Measurements from ENCODE around the gene MAP7D1.

The MAP7D1 gene

DNA sequence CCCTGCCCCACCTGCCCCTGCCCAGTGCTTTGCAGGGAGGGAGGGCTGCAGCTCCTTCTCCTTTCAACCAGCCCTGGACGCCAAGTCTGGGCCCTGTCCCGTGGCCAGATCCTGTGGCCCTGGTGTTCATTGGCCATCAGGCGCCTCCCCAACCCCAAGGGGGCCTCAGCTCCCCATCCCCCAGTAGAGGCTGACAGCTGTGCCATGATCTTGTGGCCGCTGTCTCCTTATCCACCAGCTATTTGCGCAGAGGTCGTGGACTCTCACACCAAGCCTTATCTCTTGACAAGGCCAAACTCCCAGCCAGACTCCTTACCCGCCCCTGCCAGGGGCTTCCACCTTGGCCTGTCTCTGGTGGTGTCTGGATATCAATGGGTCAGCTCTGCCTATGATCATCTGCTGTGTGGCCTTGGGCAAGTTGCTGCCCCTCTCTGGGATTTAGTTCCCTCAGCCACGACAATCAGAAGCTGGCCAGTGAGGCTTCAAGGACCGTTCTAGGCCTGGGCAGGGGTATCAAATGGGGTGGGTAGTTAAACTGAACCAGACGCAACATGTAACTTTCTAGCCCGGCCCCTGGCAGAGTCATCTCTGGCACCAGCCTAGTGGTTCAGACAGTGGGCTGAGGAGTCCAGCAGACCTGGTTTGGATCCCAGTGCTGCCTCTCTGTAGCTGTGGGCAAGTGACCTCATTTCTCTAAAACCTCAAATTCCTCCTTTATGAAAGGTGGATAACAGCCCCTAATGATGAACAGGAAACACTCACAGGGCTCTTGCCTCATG, 27.6 kb upstream of the MAP7D1 start:
- DNase-seq = no peak

DNA sequence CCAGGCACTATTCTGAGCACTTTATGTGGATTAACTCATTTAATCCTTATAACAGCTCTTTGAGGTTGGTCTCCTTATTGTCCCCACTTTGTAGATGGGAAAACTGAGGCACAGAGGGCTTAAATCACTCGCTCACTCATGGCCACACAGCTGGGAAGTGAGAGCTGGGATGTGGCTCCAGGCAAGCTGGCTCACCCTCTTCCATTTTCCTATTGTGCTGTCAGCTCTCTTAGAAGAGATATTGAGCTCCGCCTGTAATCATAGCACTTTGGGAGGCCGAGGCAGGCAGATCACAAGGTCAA, 27.1 kb upstream of the MAP7D1 start:
- no peak for DNase-seq

DNA sequence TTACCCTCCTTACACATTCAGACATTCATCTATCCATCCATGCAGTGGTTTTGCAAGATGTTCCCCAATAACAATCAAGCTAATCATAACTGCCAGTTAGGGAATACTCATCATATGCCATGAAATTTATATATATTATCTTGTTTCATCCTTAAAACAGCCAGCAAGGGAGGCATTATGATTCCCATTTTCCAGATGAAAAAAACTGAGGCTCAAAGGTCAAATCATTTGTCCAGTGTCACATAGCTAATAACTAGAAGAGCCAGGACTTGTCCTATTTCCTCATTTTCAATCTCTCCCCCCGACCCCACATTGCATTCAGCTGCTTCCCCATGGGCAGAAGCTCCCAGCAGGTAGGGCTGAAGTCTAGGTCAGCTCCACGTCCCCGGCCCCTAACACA, 23.9 kb upstream of the MAP7D1 start:
- DNase-seq = no peak

DNA sequence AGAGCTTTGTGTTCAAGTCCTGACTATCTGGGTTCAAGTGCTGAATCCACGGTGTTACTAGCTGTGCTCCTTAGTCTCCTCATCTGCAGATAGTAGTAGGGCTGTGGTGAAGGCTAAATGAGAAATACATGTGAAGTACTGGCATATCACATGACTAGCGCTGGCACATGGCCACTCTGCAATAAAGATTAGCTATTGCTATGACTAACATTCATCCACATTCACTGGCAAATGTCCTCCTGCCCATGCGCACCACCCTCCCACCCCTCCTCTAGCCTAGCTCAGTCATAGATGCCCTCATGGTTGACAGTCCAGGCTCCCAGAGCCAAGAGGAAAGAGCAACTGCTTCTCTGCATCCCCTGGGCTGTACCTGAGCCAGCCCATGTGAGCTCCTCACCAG, 22.5 kb upstream of the MAP7D1 start:
- DNase-seq = peak; percentile 19

DNA sequence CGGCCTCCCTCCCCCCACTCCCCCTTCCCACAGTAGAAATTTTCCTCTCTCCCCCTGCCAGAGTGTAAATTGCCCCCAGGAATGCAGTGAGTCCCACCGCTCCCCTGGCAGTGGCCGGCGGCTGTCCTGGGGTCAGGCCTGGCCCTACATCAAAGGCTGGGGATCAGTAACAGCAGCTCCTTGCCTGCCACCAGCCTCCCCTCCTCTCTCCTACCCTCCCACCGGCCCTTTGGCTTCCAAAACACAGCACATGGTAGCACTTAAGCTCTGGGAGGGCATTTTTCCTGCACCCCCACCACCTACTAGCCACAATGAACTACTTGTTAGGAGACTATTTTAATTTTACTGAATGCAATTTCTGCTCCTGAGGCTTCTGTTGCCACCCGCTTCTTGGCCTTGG, 21.9 kb upstream of the MAP7D1 start:
- DNase-seq = no peak

DNA sequence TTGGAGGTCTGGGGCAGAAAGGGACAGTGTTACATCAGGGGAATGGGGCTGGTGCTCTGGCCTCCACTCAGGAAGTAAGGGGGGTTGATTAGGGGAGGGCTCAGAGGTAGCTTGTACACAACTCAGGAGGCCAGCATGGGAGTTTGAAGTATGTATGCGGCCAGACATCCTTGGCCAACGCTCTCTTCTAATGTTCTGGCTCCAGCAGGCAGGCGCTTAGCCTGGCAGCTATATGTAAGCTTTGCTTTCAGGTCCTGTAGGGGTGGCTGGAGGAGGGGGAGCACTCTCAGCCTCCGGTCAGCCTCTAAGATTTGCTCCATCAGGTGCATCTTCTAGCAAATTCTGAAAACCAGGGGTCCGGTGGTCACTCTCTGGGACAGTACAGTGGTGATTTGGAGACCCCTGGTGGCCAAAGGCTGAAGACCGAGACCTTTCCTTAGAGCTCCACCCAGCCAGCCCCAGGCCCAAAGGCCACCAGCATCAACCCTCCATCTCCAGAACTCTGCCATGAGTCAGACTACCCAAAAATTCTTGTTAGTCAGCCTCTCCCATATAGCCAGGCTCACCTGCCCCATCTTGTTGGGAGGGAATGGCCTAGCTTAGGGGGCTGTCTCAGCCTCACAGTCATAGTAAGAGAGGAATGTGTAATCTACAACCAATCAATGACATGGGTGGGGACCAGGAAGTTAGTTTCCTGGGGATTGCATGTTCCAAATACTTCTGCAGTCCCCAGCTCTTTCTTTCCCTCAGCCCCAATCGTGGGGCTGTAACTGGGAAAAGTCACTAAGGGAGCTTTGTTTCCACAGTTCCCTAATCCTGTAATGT, 21.2 kb upstream of the MAP7D1 start:
- DNase-seq = no peak

DNA sequence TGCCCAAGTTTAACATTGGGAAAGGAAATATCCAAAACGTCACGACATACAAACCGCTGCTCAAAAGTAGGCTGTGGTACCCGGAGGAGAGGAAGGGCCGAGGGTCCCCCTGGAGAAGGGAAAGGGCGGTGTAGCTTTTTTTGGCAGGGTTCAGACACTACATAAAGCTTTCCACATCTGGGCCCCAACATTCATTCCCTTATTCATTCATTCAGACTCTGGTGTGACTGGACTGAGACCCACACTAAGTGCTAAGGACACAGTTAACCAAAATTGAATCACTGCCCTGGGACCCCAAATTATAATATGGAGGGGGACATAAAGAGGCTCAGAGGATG, 20.7 kb upstream of the MAP7D1 start:
- no peak for DNase-seq

DNA sequence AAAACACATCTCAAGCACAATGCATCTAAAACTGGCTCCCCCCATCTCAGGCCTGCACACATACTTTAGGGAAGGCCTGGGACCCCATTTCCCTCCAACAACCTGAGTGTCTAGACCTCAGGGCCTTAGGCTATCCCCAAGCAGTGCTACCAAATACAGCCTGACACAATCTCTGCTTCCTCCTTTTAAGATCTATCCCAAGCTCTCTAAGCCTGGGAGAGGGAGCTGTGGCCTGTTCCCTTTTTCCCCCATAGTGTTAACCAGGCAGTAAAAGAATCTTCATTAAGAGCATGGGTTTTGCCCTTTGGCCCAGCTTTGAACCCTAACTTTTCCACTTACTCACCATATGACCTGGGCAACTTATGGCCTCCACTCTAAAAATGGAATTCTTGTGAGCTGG, 20.2 kb upstream of the MAP7D1 start:
- no peak for DNase-seq

DNA sequence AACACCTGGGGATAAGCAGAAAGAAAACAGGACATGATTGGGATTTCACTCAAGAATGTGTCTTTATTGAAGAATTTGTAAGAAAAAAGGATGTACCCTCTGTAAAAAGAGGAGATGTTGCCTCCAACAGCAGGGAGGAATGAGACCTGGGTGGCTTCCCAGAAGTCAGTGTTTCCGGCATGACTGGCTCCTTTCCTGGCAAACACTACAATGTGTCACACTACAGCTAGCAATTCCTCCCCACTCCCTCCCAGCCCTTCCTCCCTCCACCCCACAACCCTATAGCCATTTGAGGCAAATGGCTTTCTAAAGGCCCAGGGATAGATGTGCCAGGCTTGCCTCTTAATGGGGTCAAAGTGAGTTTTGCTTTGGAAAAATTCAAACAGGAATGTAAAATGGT, 19.4 kb upstream of the MAP7D1 start:
- no peak for DNase-seq

DNA sequence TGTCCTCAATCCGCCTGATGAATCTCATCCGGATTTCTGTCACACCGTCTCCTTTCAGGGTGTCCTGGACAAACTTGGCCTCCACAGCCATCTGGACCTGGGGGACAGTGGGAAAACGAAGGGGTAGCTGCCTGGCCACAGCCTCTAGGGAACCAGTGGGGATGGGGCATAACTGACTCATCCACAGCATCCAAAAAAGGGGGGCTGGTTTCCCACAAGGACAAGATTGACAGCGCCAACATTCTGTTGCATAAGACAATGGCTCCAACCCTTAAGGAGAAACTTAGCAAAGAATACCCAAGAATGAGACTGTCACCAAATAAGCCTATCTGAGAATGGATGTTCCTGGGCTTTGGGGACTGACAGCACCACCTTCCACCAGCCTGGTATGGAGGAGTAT, 18.7 kb upstream of the MAP7D1 start:
- no peak for DNase-seq

DNA sequence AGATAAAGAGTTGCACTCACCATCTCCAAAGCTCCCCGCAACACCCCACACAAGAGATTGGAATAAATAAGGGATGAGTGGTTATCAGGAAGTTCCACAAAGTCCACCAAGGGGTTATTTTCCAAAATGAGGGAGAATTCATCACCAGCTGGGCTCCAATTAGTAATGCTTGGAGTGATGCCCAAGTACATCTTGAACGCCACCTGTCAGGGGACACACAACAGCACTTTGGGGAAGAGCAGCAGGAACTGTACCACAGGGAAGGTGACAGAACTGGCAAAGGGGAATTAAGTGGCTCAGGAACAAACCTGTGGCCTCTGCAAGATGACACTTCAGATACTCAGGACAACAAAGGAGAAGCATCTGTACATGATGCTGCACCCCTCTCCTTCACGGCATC, 18.2 kb upstream of the MAP7D1 start:
- peak; percentile 81 for DNase-seq

DNA sequence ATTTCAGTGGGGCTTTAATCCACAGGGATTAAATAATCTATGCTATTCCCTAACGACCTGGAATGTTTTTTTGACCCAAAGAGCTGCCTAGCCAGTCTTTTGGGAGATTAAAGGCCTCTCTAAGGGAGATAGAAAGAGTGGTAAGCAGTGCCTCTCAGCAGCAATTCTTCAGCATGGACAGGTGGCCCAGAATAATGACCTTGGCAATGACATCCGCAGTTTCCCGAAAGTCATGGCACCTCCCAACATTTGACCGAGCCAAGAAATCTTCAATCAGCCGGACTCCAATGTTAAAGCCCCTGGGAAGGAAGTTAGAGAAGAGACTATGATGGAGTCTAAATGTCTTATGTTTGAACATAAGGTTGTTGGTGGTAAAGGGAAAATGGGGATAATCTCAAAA, 16.4 kb upstream of the MAP7D1 start:
- no peak for DNase-seq

DNA sequence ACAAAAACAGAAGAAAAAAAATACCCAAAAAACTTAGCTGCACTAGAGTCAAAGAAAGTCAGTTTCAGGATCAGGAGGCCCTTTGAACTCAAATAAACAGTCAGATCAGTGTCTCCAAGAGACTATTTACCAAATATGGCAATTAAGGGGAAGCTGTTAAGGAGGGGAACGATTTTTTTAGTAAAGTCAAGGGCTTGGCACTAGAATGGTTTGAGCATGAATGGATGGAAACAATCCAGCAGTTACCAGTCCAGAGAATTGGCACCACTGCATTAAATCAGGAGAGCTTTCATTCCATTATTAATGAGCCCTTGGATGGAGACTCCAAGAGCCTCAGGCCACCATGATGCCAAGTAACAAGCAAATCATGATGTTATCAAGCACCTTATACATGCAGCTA, 13.8 kb upstream of the MAP7D1 start:
- DNase-seq = no peak

DNA sequence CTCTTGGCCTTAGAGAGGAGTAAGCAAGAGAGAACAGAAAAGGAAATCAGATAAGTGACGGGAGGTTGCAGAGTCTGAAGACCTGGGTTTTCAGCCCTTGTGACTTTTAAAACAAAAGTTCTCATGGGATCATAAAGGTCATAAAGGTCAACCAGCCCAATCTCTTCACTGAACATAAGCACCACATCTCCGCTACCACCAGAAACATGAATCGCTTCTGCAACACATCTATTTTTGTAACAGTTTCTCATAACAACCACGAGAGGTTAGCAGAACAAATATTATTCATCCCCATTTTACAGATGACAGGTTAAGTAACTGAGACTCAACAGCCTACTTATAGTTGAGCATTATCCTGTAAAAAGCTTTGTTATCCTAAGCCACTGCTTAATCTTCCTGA, 12.5 kb upstream of the MAP7D1 start:
- no peak for DNase-seq

DNA sequence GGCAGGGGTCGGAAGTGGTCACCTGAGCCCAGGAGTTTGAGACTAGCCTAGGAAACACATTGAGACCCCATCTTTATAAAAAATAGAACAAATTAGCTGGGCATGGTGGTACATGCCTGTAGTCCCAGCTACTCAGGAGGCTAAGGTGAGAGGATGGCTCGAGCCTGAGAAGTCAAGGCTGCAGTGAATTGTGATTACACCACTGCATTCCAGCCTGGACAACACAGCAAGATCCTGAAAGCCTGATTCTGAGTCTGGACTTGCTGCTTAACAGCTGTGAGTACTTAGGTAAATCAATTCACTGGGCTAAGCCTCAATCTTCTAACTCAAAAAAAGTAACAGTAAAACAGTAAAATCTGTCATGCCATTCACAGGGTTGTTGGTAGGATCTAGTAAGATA, 11.5 kb upstream of the MAP7D1 start:
- DNase-seq = no peak

DNA sequence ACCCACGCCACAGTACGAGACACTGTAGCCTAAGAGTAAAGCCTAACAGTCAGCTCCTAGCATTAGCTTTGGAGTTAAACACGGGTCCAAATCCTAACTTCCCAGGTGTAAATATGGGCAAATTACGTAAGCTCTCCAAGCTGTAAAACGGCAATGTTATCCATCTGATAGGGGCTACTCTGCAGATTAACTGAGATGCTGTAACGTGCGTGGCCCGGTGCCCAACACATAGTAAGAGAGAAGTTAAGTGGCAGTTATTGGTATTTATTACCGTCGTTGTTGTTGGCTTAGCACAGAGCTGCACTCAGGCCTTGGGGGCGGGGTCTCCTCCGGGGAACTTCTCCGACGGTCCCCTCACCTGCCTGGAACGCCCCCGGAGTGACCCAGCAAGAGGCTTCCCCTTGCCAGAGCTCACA, 7.1 kb upstream of the MAP7D1 start:
- DNase-seq = no peak

DNA sequence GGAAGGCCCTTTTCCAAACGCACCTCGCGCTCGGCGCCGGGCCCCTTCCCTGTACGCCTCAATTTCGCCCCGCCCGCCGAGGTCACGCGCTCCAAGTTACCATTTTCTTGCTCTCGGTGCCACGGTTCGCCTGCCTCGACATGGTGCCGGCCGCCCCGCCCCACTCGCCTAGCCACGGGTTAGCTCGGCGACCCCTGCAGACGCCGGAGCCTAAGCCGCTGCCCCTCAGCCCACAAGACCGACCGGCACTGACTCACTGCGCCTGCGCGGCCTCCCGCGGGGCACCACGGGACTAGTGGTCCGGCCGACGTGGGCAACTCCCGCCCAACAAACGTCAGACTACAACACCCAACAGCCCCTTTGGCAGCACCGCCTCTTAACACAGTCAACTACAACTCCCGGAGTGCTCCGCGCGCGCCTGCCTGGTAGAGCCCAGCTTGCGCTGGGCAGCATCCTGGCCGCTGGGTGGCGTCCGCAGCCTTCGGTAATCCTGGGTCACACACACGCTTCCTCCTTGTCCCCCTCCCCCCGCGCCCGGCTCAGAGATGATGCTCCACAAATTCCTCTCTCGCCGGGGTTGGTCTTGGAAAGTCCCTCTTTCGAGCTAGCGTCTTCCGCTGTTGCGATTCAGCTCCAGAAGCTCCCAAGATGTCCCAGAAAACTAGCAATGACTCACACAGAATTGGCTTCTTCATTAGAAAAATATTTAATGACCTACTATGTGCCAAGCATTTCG, 6.6 kb upstream of the MAP7D1 start, which contains the start of gene TRAPPC3:
TSS of gene TRAPPC3 (minus strand) at position 250 of the 736 bp plus-strand sequence. CDS start at position 142, 108 bp downstream.
- DNase-seq = peak; percentile 99

DNA sequence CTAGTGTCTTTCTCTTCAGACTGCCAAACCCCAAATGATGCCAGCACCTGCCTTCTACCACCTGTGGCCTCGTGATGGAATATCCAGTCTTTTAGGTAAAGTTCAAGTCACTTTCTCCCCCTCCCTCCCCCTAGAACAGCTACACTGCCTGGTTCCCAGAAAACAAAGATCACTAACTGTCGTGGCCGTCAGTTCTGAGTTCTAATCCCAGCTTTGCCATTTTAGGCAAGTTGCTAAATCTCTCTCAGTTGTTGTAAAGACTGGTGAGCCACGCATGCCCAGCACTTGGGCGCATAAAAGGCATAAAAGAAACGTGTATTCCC, 6.0 kb upstream of the MAP7D1 start:
- no peak for DNase-seq

DNA sequence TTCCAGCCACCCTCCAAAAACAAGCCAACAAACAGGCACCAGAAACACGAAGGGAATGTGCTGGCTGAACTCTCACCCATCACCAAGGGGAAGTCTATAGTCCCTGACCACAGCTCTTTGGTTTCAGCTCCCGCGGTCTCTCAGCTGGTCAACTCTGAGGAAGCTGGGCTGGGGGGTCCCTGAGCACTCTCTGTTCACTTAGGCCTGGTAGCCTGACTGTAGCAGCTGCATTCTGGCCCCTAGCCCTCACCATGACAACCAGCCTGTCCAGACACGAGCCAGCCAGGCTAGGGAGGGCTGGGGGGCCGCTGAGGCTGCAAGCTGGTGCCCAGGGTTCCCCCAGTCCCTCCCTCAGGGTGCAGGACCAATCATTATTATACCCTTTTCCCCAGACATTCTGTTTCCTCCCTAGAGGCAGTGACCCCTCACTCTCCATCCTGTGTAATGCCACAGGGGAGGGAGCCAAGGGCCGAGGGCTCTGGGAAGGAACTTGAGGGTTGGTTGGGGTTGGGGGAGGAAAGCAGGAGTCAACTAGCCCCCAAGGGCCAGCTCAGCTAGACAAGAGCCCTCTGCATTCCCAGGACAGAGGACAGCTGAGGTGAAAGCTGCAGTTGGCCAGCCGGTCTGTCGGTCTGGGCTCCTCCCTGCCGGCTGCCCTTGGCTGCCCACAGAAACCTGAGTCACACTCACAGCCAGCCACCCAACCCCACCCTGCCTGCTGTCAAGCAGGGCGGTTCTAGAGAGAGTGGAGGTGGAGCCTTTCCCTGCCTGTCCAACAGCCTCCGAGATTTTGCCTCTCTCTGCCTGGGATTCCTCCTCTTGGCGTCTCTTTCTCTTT, 5.4 kb upstream of the MAP7D1 start:
- DNase-seq = peak; percentile 83

DNA sequence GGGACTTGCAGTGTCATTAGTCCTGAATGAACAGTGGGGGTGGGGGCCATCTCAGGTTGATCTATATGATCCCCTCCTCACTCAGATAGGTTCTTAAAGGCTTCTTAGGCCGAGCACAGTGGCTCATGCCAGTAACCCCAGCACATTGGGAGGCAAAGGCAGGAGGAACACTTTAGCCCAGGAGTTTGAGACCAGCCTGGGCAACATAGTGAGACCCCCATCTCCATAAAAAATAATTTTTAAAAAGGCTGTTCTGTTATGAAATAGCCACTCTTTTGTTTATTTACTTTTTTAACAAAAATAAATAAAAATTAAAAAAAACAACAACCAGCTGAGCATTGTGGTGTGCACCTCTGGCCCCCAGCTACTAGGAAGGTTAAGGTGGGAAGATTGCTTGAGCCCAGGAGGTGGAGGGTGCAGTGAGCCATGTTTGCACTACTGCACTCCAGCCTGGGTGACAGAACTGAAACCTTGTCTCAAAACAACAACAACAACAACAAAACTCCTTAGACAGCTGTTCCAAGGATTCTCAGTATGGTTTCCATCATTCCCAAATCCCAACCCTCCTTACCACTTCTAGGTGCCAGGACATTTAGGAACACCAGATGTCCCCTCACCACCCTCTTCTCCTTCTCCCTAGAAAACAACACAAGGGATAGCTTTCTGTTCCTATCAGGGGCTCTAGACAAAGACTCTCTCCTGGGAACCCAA, 4.7 kb upstream of the MAP7D1 start:
- DNase-seq = no peak

DNA sequence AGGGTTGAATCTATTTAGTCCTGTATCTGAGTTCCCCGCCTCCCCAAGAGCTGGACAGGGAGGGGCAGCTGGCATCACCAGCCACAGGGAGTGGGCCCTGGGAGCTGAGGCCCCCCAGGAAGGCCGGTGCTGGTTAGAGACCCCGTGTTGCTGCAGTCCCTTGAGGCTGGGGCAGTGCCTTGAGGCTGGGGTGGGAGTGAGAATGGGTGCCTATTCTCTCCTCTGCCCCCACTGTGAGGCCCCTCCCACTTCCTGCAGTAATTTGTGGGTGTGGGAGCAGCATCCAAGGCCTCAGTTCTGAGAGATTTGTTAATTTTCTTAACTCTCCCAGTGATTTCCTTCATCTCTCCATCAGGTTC, 4.1 kb upstream of the MAP7D1 start:
- no peak for DNase-seq

DNA sequence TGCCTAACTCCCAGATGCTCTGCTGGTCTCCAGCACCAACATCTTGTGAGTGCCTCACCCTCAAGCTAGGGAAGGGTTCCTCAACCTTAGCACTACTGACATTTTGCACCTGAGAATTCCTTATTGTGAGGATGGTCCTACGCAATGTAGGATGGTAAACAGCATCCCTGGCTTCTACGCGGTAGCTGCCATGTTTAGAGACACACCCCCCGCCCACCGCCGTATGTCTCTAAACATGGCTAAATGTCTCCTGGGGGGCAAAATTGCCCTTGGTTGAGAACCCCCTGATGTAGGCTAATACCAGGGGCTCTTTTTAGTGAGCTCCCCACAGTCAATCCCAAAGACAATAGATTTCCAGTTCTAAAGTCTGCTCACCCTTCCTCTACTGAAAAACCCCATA, 2.5 kb upstream of the MAP7D1 start:
- DNase-seq = no peak

DNA sequence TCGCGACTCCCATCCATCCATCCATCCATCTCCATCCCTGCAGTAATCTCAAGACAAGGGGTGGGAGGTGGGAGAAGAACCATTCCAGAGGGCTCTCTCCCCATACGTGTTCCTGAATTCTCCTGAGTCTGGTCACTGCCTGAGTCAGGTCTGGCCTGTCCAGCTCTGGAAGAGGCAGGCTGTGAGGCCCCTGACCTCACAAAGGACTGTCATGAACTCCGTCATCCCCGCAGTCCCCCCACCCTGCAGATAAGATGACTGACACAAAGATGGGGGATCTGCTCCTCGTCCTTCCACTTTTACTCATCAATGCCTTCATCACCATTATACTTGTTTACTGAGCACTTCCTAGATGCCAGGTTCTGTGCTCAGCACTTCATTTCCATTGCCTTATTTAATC, 1.6 kb upstream of the MAP7D1 start:
- DNase-seq = no peak

All from NCI-H2107 (cell line).